Measurements from ENCODE around the gene KLHL29.

KLHL29 gene

GRCh38 chr2:23589739-23590138 lies 204.8 kb downstream of the KLHL29 start:
- DNase-seq (ENCODE audit: low read depth): no peak
- no peak for TF ChIP-seq CTCF (IDR thresholded peaks at IDR 0.05; ENCODE audit: low read depth, low read length, missing control alignments)

GRCh38 chr2:23590241-23590869 lies 205.4 kb downstream of the KLHL29 start:
- TF ChIP-seq CTCF (IDR thresholded peaks at IDR 0.05; ENCODE audit: low read depth, low read length, missing control alignments): no peak
- no peak overlapping the region for H3K4me3 ChIP-seq (ENCODE audit: low read depth, low read length)
- DNase-seq (ENCODE audit: low read depth): no peak

More at GRCh38 chr2:23589739-23590138, 204.8 kb downstream of the KLHL29 start:
- no peak overlapping the region for H3K4me3 ChIP-seq (ENCODE audit: low read depth, low read length)

- no peak for TF ChIP-seq CTCF (IDR thresholded peaks at IDR 0.05; ENCODE audit: low read depth, low read length, missing control alignments)
- DNase-seq (ENCODE audit: low read depth): no peak
- H3K4me3 ChIP-seq (ENCODE audit: low read depth, low read length): no peak overlapping the region
Observed at GRCh38 chr2:23591111-23591510, 206.1 kb downstream of the KLHL29 start.

- TF ChIP-seq CTCF (IDR thresholded peaks at IDR 0.05; ENCODE audit: low read depth, low read length, missing control alignments): no peak
- DNase-seq (ENCODE audit: low read depth): no peak
- H3K4me3 ChIP-seq (ENCODE audit: low read depth, low read length): no peak overlapping the region
Observed at GRCh38 chr2:23592061-23592685, 207.2 kb downstream of the KLHL29 start.

- no peak for DNase-seq (ENCODE audit: low read depth)
- TF ChIP-seq CTCF (IDR thresholded peaks at IDR 0.05; ENCODE audit: low read depth, low read length, missing control alignments): no peak
- no peak overlapping the region for H3K4me3 ChIP-seq (ENCODE audit: low read depth, low read length)
Observed at GRCh38 chr2:23592898-23593751, 208.1 kb downstream of the KLHL29 start.

- TF ChIP-seq CTCF (IDR thresholded peaks at IDR 0.05; ENCODE audit: low read depth, low read length, missing control alignments): no peak
- no peak overlapping the region for H3K4me3 ChIP-seq (ENCODE audit: low read depth, low read length)
- DNase-seq (ENCODE audit: low read depth): no peak
Observed at GRCh38 chr2:23593752-23594459, 208.9 kb downstream of the KLHL29 start.
